Eye (tissue), 1 donor: ENCODE measurements around the gene ATP11A.
"Not testable (repeated sequence)": the region's sequence is repeated elsewhere in the genome, so short reads cannot be mapped to it uniquely, and the experiment has no call there.

Experiments
- DNase-seq: peaks from one replicate; pipeline ENCODE4 v3.0.0-alpha.2; 2015

The ATP11A gene

DNA sequence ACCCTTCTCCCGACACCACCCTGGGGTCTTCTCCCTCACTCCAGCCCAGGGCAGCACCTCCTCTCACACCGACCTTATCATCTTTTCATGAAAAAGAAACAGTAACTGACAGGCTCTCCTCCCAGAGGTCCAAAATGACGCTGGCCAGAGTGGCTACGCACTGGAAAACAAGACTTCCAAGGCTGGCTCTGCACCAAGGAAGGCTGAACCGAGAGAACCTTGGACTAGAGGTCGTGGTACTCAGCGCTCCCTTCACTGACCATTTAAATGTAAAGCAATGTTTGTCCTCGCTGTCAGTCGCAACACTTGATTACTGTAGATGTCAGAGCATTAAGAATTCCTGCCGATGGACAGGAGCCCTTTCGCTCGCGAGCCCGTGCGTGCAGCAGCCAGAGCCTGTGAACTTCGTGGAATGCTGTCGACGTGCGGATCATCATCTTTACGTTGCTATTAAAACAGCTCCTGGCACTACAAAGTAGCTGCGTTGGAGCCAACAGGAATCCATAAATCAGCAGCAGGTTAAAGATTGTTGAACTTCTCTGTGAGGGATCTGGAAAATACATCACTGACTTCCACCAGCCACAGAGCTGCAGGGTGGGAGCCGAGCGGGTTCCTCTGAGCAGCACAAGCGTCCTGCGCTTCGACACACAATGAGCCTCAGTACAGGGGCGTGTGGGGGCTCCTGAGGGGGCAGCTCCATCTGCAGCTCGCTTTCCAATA lies 153.7 kb downstream of the ATP11A start:
- DNase-seq = peak; percentile 35

GRCh38 chr13:112844411-112844810 lies 154.6 kb downstream of the ATP11A start:
- DNase-seq = no peak

DNA sequence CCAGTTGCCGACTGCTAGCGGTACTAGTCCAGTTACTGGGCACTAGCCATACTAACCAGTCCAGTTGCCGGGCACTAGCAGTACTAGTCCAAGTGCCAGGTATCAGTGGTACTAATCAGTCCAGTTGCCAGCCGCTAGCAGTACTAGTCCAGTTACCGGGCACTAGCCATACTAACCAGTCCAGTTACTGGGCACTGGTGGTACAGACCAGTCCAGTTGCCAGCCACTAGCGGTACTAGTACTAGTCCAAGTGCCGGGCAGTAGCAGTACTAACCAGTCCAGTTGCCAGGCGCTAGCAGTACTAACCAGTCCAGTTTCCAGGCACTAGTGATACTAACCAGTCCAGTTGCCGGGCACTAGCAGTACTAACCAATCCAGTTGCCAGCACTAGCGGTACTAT lies 155.0 kb downstream of the ATP11A start:
- DNase-seq = no peak

DNA sequence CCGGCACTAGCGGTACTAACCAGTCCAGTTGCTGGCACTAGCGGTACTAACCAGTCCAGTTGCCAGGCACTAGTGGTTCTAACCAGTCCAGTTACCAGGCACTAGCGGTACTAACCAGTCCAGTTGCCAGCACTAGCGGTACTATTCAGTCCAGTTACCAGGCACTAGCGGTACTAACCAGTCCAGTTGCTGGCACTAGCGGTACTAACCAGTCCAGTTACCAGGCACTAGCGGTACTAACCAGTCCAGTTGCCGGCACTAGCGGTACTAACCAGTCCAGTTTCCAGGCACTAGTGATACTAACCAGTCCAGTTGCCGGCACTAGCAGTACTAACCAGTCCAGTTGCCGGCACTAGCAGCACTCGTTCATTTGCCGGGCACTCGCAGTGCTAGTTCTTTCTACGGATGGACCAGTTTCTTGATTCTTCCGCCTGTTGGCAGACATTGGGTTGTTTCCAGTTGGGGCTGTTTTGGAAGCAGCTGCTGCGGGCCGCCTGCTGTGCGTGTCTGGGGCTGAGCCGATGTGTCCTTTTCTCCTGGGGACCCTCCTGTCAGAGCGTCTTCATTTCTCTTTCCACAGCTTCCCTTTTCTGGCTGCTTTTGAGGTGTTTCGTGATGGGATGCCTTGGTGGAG lies 155.8 kb downstream of the ATP11A start:
- DNase-seq = peak; percentile 28

GRCh38 chr13:112846411-112847115 lies 156.7 kb downstream of the ATP11A start:
- DNase-seq = no peak

DNA sequence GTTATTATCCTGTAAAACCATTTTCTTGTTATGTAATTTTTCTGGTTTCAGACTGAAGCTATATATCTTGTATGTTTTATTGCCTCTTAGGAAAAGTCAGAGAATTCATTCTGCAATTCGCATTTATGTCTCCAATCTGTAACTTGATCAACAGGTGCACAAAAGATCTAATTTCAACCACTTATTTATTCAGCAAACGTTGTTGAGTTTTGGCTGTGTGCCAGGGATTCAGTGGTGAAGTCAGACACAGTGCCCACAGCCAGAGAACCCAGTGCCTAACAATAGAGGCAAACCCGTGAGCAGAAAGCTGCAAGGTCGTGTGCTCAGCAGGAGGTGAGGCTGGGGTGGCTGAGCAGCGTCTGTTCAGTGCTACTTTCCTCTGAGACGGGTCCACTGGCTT lies 159.7 kb downstream of the ATP11A start:
- peak; percentile 41 for DNase-seq

DNA sequence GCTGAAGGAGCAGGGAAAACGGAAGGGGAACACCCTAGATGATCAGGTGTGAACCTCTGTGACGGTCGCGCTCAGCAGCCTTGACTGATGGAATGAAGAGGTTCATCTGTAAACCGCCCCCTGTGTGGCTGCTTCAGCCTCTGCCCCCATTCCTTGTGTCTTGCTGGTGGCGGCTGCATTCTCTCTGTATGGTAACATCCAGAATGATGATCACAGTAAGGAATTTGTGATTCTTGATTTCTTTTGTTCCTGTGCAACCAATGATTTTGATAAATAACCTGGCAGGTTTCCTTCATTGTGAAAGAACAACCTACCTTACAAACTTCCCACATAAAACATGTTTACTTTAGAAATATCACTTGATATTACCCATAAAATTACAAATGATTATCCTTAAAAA lies 160.4 kb downstream of the ATP11A start:
- no peak for DNase-seq

- DNase-seq = no peak
These were observed 161.5 kb downstream of the ATP11A start for GRCh38 chr13:112851107-112852038.

- DNase-seq = no peak
These were observed 162.6 kb downstream of the ATP11A start for GRCh38 chr13:112852392-112852791.

- no peak for DNase-seq
These were observed 163.0 kb downstream of the ATP11A start for GRCh38 chr13:112852808-112853207.

- DNase-seq = no peak
These were observed 164.5 kb downstream of the ATP11A start for GRCh38 chr13:112854321-112854720.

- DNase-seq = no peak
These were observed 166.0 kb downstream of the ATP11A start for GRCh38 chr13:112855859-112856258.

DNA sequence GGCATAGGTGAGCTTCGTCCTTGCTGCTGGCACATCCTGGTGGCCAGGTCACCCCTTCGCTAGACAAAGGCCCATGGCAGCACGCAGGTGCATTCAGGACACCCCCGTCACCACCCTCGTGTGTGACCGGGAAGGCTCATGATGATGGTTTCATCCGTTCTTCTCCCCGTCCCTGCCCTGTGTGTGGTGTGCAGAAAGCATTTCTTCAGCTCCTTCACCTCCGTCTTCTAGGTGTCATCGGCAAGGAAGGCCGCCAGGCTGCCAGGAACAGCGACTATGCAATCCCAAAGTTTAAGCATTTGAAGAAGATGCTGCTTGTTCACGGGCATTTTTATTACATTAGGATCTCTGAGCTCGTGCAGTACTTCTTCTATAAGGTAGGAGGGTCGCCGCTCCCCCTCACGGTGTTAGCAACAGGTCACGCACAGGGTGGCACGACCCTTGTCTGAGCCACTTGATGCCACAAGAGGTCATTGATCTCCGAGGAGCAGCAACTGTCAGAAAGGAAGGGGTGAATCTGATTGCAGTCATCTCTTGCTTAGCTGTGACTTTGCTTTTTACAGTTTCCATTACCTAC lies 168.2 kb downstream of the ATP11A start:
- DNase-seq = no peak

DNA sequence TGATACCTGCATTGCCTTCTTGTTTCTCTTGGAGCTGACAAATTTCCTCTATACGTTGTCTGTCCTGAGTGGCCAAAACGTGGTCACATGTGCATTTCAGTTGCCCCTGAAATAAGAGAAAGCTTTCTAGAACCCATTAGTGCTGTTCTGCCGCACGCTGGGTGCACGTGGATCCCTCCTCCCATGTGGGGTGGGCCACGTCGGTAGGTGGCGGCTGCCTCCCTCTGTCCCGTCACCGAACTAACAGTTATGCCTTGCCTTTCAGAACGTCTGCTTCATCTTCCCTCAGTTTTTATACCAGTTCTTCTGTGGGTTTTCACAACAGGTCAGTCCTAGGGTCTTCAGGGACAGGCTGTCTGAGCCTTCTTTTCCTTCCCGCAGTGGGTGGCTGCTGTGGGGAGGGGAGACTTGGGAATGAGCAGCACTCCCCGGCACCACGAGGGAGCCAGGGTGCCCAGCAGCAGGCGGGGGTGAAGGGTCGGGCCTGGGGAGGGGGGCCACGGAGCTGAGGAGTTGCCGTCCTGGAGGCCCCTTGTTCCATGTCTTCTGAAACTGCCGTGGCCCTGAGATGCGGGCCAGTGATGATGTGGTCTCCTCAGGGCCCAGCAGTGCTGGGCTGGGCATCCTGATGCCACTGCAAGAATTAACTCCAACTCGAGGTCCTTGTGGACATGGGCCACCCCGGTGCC lies 169.4 kb downstream of the ATP11A start:
- no peak for DNase-seq

- no peak for DNase-seq
These were observed 170.0 kb downstream of the ATP11A start for GRCh38 chr13:112859817-112860190.

DNA sequence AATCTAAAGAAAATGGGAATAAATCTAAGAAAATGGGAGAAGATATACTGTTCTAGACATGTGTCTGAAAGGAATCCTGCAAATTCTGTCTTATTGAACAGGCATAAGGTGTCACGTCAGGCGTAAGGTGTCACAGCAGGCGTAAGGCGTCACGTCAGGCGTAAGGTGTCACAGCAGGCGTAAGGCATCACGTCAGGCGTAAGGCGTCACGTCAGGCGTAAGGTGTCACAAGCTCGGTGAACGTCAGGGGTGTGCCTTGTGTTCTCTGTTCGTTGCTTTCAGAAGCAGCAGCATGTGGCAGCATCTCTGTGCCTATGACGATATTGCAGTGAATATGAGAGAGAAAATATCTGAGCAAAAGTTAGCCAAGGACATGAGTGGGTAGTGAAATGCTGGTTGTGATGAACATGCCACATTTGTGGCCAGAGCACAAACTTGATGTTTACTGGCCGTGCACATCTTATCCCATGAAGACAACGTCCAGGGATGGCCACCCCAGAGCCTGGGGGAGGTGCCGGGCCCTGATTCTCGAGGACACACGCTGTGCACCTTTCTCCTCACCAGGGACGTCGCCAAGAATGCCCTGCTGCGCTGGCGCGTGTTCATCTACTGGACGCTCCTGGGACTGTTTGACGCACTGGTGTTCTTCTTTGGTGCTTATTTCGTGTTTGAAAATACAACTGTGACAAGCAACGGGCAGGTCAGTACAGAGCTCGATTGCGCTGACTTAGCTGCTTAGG lies 172.2 kb downstream of the ATP11A start:
- no peak for DNase-seq

DNA sequence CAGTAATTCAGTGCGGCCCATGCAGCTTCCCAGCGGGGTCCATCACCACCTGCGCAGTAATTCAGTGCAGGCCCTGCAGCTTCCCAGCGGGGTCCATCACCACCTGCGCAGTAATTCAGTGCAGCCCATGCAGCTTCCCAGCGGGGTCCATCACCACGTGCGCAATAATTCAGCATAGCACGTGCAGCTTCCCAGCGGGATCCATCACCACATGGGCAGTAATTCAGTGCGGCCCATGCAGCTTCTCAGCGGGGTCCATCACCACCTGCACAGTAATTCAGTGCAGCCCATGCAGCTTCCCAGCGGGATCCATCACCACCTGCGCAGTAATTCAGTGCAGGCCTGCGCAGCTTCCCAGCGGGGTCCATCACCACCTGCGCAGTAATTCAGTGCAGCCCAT lies 173.5 kb downstream of the ATP11A start:
- not testable (repeated sequence) for DNase-seq

- DNase-seq = not testable (repeated sequence)
These were observed 175.6 kb downstream of the ATP11A start for GRCh38 chr13:112865478-112865877.

DNA sequence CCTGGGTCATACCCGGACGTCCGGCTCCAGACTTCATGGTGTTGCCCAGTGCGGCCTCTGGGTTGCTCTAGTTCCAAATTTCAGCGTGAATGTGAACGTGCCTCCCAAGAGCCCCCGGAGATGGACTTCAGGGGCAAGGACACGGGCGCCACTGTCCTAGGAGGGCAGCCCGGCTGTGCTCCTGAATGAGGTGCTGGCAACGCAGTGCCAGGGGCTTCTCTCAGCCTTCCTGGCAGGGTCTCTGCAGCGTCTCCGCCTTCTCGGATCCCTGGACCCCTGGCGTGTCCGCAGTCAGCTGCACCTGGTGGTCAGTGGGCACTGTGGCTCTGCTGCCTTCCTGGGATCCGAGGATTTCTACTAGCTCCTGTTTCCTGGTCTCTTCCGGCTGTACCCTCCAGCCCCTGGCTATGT lies 177.5 kb downstream of the ATP11A start:
- no peak for DNase-seq

- DNase-seq = no peak
These were observed 178.5 kb downstream of the ATP11A start for GRCh38 chr13:112868308-112868707.
